C4-2B (cell line): ENCODE data around the gene SPN.

Experiments used
- CTCF ChIP-seq: fragments of 450-650 bp; conservative IDR thresholded peaks from 2 replicates; pipeline ENCODE4 v1.5.1; 2017; ENCODE audit warnings: mild to moderate bottlenecking
- ZFX ChIP-seq: fragments of 450-650 bp; IDR thresholded peaks from 2 replicates; pipeline ENCODE4 v1.6.1; 2017

- TF ChIP-seq CTCF (no peak), ZFX (no peak)
These were observed 39.2 kb downstream of the SPN start for GRCh38 chr16:29702269-29702668.
